GM23338 (cell line): Measurements from ENCODE around the gene ROBO3. TPM values are rescaled to one million over a fixed set of nuclear protein-coding genes. Genes with fewer than 3 reads are reported as not detected.

ENCODE experiments used
- polyA plus RNA-seq: library from polyadenylated mRNA; unstranded; fragments of >200 nt; fragmentation: Nextera tagmentation; extraction: Ambion mirVana; gene quantifications from 2 replicates; pipeline ENCODE4 v1.2.1, GENCODE V29; 2016
- total RNA-seq: library from RNA; depleted of rRNA; stranded (reverse); fragments of >200 nt; shearing (Covaris generic); gene quantifications from 2 replicates; pipeline ENCODE4 v1.2.3, GENCODE V29; 2014; rRNA removed

Gene ROBO3
- total and polyA plus RNA-seq, 2 experiments from 2014 or later: 17.0 to 21.4 TPM

Other genes with a start within 250 kb of the ROBO3 start
- 20.7 and 24.8 TPM in 2 replicates for gene TBRG1, start 242.6 kb upstream of the ROBO3 start, total RNA-seq
- 56.5 and 56.6 TPM in 2 replicates for gene TBRG1, start 242.6 kb upstream of the ROBO3 start, polyA plus RNA-seq
- gene SIAE, start 191.7 kb upstream of the ROBO3 start, total RNA-seq: 1.5 and 1.7 TPM in 2 replicates
- gene SIAE, start 191.7 kb upstream of the ROBO3 start, polyA plus RNA-seq: 0.85 and 1.1 TPM in 2 replicates
- 3.2 and 7.4 TPM in 2 replicates for gene SPA17, start 191.5 kb upstream of the ROBO3 start, total RNA-seq
- 14.9 and 18.6 TPM in 2 replicates for gene SPA17, start 191.5 kb upstream of the ROBO3 start, polyA plus RNA-seq
- 0.24 TPM in 1 of 2 replicates, not detected in the other for gene NRGN, start 125.5 kb upstream of the ROBO3 start, total RNA-seq
- 0.61 TPM in 2 replicates for gene NRGN, start 125.5 kb upstream of the ROBO3 start, polyA plus RNA-seq
- gene VSIG2, start 113.2 kb upstream of the ROBO3 start, total RNA-seq: not detected in 2 replicates
- gene VSIG2, start 113.2 kb upstream of the ROBO3 start, polyA plus RNA-seq: 0.19 TPM in 1 of 2 replicates, not detected in the other
- not detected in 2 replicates for gene ESAM, start 103.1 kb upstream of the ROBO3 start, total RNA-seq
- 0.32 and 0.50 TPM in 2 replicates for gene ESAM, start 103.1 kb upstream of the ROBO3 start, polyA plus RNA-seq
- gene MSANTD2, start 65.0 kb upstream of the ROBO3 start, total RNA-seq: 34.4 and 39.5 TPM in 2 replicates
- gene MSANTD2, start 65.0 kb upstream of the ROBO3 start, polyA plus RNA-seq: 15.3 and 18.7 TPM in 2 replicates
- gene ROBO4, start 32.4 kb downstream of the ROBO3 start, total RNA-seq: not detected in 2 replicates
- gene ROBO4, start 32.4 kb downstream of the ROBO3 start, polyA plus RNA-seq: 0.28 TPM in 1 of 2 replicates, not detected in the other
- gene HEPN1, start 53.8 kb downstream of the ROBO3 start, total RNA-seq: not detected in 2 replicates
- not detected in 2 replicates for gene HEPN1, start 53.8 kb downstream of the ROBO3 start, polyA plus RNA-seq
- 0.17 TPM in 1 of 2 replicates, not detected in the other for gene HEPACAM, start 70.6 kb downstream of the ROBO3 start, total RNA-seq
- not detected in 2 replicates for gene HEPACAM, start 70.6 kb downstream of the ROBO3 start, polyA plus RNA-seq
- 3.3 and 8.0 TPM in 2 replicates for gene CCDC15, start 88.8 kb downstream of the ROBO3 start, total RNA-seq
- 1.8 and 2.9 TPM in 2 replicates for gene CCDC15, start 88.8 kb downstream of the ROBO3 start, polyA plus RNA-seq
- 1.0 and 1.6 TPM in 2 replicates for gene SLC37A2, start 197.9 kb downstream of the ROBO3 start, total RNA-seq
- gene SLC37A2, start 197.9 kb downstream of the ROBO3 start, polyA plus RNA-seq: 0.40 and 0.61 TPM in 2 replicates
- gene TMEM218, start 246.2 kb downstream of the ROBO3 start, total RNA-seq: 13.4 and 23.7 TPM in 2 replicates
- 23.8 and 24.2 TPM in 2 replicates for gene TMEM218, start 246.2 kb downstream of the ROBO3 start, polyA plus RNA-seq